Sigmoid colon (tissue), 3 donors: ENCODE results near the gene ABCC6.

Experiments used
- POLR2A ChIP-seq, 2 donors: fragments of 450-650 bp; IDR thresholded peaks; one replicate each; pipeline ENCODE4 v1.6.1; 2016; ENCODE audit warnings: antibody characterized with exemption in 2 of 2, mild to moderate bottlenecking in 2 of 2, moderate library complexity in 2 of 2
- TF ChIP-seq, protein P1 (sequence below), 4 experiments: fragments of 450-650 bp in 3 of 4; fragments of 200-600 bp in 1 of 4; IDR thresholded peaks; one replicate each; pipeline ENCODE4 v1.5.1; 2016 to 2019; ENCODE audit warnings: antibody characterized with exemption in 4 of 4, mild to moderate bottlenecking in 3 of 4, moderate library complexity in 2 of 4

GRCh38 chr16:16107839-16108238 lies 115.5 kb downstream of the ABCC6 start:
- TF ChIP-seq, protein P1, sequence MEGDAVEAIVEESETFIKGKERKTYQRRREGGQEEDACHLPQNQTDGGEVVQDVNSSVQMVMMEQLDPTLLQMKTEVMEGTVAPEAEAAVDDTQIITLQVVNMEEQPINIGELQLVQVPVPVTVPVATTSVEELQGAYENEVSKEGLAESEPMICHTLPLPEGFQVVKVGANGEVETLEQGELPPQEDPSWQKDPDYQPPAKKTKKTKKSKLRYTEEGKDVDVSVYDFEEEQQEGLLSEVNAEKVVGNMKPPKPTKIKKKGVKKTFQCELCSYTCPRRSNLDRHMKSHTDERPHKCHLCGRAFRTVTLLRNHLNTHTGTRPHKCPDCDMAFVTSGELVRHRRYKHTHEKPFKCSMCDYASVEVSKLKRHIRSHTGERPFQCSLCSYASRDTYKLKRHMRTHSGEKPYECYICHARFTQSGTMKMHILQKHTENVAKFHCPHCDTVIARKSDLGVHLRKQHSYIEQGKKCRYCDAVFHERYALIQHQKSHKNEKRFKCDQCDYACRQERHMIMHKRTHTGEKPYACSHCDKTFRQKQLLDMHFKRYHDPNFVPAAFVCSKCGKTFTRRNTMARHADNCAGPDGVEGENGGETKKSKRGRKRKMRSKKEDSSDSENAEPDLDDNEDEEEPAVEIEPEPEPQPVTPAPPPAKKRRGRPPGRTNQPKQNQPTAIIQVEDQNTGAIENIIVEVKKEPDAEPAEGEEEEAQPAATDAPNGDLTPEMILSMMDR (IDR thresholded peaks at IDR 0.05): no peak
- no peak for TF ChIP-seq POLR2A (IDR thresholded peaks at IDR 0.05)
